ENCODE results near the gene CD209.
A peak's percentile ranks its signal among the peaks of the same experiment; 100 is the strongest.
"Not testable (repeated sequence)": the region's sequence is repeated elsewhere in the genome, so short reads cannot be mapped to it uniquely, and the experiment has no call there.

CD209 gene, protein sequence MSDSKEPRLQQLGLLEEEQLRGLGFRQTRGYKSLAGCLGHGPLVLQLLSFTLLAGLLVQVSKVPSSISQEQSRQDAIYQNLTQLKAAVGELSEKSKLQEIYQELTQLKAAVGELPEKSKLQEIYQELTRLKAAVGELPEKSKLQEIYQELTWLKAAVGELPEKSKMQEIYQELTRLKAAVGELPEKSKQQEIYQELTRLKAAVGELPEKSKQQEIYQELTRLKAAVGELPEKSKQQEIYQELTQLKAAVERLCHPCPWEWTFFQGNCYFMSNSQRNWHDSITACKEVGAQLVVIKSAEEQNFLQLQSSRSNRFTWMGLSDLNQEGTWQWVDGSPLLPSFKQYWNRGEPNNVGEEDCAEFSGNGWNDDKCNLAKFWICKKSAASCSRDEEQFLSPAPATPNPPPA

DNA sequence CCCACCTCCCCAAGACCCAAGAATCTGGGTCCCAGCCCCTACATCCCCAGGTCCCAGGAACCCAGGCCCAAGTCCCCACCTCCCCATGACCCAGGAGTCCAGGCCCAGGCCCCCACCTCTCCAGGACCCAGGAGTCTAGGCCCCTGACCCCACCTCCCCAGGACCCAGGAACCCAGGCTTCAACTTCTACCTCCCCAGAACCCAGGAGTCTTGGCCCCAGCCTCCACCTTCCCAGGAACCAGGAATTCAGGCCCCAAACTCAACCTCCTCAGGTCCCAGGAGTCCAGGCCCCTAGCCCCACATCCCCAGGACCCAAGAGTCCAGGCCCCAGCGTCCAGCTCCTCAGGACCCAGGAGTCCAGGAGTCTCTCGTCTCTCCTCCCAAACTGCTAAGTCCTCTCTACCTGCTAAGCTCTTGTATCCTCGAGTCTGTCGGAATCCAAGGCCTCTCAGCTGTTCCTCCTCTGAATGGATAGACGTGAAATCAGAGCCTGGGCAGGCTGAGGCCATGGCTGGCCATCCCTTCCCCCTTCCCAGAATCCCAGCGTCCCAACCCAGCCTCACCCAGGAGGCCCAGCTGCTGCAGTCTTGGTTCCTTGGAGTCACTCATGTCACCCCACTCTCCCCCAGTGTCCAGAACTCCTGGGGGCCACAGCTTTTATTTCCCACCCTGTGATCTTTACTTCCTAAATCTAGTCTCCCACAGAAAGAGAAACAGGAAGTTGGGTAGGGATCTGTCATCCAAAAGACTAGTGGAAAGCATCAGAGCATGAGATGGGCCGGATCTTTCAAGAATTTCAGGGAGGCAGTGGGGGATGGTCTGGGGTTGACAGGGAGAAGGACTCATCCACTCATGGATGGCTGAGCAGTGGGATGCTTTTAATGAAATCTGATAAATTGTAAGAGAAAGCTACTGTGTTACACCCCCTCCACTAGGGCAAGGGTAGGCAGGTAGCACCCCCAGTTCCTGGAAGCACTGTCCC is at the start of gene CD209:
TSS of gene CD209 (minus strand) at position 632 of the 982 bp plus-strand sequence. CDS start at position 609, 23 bp downstream.
- DNase-seq, result no peak

DNA sequence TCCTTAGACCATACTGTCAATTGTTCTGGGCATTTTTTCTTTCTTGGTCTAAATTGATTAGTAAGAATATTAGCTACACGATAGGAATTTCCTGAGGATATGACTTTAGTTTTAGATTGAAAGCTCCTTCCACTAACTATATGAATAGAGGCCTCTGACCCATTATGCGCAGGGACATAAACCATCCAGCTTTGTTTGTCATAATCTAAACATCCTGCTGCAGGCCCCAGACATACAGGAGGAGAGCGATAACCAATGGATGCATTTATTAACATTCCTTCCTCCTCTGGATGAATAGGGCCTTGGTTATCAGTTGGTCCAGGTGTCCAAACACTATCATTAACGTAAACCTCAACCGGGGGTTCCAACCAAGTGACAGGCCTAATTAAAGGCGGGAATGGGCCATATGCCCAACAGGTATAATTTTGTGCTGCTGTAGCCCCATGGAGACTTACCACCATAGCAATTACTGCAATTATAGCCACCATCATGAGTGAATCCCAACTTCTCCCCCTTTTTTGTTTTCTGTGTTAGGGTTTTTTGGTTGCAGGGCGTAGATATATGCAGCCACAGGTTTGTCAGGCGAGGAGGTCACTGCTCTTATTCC is 48.3 kb upstream of the CD209 start:
- no peak for DNase-seq

DNA sequence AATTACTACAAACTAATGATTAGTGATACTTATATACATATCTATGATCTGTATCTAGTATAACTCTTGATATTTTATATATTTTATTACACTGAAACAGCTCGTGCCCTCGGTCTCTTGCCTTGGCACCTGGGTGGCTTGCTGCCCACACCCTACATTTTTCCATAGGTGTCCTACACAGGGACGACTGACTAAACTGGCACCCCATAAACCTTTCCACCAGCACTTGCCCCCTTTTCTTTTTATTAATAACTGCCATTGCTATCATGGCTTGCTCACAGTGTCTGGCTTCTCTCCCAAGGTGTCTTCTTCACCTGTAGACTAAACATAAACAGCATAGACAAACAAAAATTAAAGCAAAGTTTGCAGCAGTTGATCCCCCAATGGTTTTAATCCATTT is 46.2 kb upstream of the CD209 start:
- DNase-seq, result no peak

DNA sequence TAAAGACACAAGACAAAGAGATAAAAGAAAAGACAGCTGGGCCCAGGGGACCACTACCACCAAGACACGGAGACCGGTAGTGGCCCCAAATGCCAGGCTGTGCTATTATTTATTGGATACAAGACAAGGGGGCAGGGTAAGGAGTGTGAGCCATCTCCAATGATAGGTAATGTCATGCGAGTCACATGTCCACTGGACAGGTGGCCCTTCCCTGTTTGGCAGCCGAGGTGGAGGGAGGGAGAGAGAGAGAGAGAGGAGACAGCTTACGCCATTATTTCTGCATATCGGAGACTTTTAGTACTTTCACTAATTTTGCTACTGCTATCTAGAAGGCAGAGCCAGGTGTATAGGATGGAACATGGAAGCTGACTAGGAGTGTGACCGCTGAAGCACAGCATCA is 45.4 kb upstream of the CD209 start:
- DNase-seq, result not testable (repeated sequence)

DNA sequence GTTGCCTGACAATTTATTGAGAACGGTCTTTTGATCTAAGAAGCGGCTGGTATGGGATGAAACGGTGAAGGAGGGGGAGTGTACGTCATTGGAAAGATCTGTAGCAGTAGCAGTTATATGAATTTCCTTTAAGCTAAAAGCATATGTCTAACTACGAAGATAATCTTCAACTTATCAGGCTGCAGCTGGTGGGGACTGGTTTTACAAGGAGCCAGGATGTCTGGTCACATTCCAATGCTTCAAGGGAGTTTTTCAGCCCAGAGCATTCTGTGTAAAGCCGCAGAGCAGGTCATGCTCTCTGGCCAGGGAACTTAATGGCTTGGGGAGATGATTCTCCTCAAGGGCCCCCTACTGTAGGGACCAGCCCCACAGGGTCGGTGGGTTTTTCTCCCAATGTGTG is 44.9 kb upstream of the CD209 start:
- no peak for DNase-seq

DNA sequence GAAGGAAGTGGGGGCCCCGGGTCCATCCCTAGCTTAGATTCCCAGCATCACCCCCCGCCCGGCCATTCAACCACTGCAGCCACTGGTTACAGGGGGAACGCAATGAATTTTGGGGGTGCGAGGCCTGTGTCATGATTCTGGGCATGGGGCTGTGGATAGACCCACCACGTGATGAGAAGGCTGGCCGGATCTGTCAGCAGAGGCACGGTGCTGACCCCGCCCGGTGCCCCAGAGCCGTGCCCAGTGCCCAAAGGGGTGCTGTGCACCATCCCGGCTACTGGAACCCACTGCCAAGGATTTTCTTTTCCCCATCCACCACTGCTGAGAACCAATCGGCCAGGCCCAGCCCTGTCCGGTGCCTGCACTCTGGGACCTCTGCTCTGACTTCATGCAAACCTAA is 43.1 kb upstream of the CD209 start:
- no peak for DNase-seq

DNA sequence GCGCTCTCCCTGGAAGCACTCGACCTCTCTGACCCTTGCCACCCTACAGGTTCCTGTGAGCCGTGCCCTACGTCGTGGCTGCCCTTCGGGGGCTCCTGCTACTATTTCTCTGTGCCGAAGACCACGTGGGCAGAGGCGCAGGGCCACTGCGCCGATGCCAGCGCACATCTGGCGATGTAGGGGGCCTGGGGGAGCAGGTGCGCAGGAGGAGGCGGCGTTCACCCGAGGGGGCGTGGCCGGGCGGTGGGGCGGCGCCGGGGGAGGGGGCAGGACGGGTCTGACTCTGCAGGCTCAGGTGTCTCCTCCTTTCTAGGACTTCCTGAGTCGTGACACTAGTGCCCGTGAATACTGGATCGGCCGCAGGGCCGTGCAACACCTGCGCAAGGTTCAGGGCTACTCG is 42.1 kb upstream of the CD209 start:
- DNase-seq, result no peak

DNA sequence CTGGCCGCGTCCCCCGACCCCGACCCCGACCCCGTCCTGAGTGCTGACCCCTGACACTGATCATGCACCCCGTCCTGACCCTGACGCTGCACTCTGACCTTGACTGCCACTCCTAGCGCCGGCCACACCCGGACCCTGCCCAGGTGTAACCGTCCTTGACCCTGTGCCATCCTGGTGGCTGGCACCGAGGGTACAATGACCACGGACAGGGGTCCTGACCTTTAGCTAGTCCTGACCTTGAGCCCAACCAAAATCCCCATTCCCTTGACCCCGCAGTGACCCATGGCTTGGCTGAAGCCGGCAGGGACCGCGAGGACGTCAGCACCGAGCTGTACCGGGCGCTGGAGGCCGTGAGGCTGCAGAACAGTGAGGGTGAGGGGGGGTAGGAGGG is 41.6 kb upstream of the CD209 start:
- no peak for DNase-seq

DNA sequence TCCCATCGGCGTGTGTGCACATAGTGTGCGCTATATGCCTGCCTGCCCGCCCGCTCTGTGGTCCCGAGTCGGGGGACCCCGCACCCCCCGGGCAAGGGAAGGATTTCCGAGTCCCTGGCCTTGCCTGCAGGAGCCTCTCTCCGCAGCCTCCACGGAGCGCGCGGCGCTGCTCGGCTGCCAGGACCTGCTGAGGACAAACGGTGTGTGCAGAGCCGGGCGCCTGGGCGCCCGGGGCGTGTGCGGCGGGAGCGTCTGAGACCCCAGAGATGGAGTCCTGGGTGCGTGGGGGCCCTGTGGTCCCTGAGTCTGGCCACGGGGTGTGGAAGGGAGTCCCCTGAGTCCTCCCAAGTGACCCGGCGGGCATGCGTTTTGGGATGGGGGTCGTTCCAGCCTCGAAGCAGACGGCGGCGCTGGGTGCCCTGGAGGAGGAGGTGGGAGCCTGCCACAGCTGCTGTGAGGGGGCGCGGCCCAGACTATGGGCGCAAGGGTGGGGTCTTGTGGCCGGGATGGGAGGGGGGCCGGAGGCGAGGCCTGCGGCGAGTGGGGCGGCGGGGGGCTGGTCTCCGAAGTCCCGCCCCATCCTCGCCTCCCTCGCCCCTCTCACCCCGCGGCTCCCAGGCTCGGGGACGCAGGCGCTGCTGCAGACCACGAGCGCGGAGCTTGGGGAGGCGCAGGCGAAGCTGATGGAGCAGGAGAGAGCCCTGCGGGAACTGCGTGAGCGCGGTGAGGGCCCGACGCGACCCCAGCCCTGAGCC is 41.0 kb upstream of the CD209 start:
- no peak for DNase-seq

DNA sequence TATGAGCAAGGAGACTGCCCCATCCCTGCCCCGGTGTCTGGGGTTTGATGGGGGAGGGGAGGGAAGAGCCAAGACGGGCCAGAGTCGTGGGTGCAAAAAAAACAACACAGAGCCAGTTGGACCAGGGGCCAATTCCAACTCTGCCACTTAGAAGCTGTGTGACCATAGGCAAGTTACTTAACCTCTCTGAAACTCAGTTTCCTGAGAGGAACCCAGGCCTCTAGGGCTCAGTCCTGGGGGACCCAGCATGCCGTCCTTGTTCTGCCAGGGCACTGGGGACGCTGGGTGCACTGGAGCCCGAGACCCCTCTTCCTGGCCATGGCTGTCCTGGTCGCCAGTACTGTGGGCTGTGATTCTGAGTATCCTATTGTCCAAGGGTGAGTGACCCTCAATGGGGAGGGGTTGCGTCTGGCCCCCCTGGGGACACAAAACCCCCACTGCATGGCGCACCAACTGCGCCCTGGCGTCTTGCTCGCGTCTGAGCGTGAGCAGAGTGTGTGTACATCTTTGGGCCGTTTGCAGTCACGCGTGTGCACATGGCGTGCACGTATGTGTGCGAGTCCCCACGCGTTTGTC is 40.4 kb upstream of the CD209 start:
- no peak for DNase-seq

DNA sequence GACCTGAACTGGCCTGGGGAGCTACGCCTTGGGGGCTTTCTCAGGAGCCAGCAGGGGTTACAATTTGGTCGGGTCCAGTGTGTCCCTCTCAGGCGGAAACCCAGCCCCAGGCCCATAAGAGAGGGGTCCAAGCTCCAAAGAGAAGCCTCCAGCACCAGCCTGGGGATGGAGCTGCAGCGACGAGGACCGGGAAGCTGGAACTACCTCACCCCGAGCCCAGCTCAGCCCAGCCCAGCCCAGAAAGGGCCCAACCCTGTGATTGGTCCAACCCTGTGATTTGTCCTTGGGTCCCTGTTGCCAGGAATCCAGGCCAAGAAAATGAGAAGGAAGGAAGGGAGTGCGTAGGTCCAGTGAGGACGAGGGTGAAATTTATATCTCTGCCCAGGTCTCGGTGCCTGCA is 39.8 kb upstream of the CD209 start:
- DNase-seq, result no peak

DNA sequence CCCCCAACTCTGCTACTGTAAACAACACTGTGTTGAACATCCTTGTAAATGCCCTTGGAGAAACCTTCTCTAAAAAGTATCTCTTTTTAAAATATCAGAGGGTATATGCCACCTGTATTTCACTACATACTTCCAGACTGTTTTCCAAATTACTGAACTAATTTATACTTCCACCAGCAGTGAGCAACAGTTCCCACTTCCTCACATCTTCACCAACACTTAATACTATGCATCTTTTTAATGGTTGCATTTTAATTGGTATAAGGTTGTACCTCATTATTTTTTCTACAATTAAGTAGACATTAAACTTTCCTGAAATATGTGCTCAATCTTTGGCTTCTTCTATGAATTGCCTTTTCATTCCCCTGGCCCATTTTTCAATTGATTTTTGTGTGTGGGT is 37.5 kb upstream of the CD209 start:
- no peak for DNase-seq

DNA sequence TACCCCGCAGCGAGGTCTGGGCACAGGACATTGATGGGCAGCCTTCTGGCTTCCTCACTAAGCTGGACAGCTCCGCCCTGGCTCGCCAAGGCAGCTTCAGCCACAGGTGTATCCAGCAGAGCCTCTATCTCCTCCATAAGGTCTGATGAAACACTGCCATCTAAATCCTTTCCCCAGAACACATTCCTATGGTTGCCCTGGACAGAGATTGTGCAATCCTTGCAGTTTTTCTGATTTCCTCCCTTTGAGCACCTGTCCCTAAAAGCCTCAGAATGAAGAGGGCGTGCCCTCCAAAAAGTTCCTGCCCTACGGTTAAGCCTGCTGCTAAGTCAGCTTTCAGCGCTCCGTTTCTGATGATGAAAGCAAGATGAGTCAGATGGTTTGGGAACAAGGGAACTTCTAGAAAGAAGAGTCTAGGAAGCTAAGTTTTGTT is 36.7 kb upstream of the CD209 start:
- no peak for DNase-seq

DNA sequence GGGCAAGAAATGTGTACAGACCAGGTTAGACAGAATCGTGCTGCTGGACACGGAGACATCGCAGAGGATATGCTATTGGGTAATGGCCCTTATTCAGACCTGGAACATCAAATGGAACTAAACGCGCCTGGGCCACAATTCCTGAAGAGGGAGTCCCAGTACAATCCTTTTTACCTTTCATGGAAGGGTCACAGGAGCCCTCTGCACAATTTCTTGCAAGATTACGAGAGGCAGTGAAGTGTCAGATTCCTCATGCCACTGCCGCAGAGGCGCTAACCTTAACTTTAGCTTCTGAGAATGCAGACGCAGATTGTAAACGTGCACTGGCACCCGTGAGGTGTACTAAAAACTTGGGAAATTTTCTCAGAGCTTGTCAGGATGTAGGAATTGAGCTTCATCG is 33.8 kb upstream of the CD209 start:
- DNase-seq, result no peak

DNA sequence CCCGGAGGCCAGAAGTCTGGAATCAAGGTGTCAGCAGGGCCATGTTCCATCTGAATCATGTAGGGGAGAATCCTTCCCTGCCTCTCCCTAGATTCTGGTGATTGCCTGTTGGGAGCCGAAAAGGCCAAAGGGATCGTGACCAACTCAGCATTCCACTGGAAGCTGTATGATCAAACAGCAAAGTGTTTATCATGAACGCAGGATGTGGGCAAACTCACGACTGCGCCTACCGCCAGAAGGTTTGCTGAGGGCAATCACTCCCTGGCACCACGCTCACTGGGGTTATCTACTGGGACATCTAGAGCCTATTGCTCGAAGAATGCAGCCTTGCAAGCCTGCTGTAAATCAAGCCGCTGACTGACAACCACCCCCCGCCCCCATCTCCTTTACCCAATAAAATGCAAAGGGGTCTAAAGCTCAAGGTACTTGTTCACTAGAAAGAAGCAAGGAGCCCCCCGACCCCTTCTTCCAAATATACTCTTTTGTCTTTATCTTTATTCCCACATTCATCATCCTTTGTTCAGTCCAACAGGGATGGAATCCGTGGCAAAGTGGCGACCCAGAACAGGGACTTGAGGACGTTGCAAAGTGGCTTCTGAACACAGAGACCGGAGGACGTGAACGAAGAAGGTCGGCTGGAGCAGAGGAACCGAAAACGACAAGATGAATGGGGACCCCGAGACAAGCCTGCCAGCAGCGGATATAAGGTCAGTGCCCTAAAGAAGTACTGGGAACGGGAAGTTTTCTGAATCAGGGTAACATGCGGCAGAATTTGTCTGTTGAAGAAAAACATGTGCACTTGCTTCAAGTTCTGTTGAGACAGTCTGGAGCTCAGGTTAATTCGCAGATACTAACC is 32.5 kb upstream of the CD209 start:
- no peak for DNase-seq

DNA sequence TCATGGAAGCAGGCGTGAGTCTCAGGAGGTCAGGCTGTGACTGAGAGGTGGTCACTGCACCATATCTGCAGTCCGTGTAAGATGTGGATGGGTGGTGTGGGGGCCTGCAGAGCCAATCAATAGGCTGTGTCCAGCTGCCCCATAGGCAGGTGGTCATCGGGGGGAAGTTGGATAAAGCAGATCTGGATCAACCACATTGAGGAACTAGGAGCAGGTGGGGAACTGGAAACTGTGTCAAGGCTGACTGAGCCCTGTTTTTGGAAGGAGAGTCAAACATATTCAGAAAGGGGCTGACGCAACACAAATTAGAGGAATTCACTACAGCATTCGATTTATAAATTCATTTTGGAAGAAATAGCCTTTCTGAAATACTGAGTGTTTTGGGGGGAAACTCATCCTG is 30.7 kb upstream of the CD209 start:
- DNase-seq, result no peak

DNA sequence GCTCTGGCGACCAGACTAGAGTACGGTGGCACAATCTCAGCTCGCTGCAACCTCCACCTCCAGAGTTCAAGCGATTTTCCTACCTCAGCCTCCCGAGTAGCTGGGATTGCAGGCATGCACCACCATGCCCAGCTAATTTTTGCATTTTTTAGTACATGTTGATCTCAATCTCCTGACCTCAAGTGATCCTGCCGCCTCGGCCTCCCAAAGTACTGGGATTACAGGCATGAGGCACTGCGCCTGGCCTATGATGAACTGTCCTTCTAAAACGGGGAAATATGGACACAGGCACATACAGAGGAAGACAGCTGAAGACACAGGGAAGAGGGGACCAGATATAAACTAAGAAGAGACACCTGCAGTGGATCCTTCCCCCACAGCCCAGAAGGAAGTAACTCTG is 28.4 kb upstream of the CD209 start:
- no peak for DNase-seq

DNA sequence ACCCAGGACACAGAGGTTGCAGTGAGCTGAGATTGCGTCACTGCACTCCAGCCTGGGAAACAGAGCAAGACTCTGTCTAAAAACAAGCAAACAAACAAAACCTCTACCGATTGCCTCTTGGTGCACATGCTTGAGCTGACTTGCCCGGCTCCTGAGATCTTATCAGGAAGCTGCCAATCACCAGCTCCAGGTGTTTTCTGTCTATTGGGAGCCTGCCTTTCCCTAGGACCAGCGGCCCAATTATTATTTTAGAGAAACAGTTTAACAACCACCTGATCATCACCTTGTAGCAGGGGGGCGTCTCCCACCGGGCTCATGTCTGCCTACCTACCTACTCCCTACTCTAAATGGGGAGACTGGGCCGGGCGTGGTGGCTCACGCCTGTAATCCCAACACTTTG is 26.5 kb upstream of the CD209 start:
- DNase-seq, result no peak

DNA sequence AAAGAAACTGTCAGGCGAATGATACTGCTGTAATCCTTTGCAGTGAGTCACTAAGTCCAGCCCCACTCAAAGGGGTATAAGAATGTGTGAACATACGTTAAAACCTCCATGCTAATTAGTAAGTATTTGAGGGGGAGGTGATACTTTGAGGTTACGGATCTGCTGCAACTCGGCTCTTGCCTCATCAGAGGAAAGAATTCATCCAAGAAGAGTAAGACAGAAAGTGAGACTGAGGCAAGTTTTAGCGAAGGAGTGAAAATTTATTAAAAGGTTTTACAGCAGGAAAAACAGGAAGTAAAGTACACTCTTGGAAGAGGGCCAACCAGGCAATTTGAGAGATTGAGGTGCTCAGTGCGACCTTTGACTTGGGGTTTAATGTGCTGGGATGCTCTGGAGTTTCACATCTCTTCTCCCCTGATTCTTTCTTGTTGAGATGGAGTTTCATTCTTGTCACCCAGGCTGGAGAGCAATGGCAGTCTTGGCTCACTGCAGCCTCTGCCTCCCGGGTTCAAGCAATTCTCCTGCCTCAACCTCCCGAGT is 25.5 kb upstream of the CD209 start:
- DNase-seq, result peak; percentile 82

DNA sequence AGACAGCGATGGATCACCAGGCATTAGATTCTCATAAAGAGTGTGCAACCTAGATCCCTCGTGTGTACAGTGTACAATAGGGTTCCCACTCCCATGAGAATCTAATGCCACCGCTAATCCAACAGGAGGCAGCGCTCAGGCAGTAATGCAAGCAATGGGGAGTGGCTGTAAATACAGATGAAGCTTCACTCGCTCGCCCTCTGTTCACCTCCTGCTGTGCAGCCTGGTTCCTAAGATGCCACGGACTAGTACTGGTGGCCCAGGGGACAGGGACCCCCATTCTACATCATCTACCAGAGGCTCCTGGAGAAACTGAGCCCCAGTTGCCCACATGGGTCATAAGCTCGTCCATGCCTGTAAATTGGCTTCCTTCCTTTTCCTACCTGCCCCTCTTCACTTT is 23.7 kb upstream of the CD209 start:
- DNase-seq, result no peak

DNA sequence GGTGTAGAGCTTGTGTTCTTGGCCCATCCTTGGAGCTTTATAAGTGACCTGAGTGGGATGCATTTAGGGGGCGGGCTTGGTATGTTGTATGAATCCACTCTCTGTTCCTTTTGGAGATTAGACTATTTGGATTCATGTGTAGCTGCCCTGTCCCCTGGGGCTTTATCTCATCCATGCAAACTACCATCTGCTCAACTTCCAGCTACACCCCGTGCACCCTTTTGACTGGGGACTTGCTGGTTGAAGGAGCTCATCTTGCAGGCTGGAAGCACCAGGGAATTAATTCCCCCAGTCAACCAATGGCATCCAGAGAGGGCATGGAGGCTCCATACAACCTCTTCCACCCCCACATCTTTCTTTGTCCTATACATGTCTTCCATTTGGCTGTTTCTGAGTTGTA is 21.8 kb upstream of the CD209 start:
- DNase-seq, result no peak

All from activated CD4-positive, alpha-beta T cell treated with anti-CD3 and anti-CD28 coated beads, Interleukin-2, amount 50 U/mL, for 16 hours (primary cell).